SH-SY5Y (cell line): Measurements from ENCODE around the gene BZW2.

Experiments used
- GATA2 ChIP-seq: IDR thresholded peaks from 2 replicates; pipeline ENCODE4 v1.6.1; 2011; ENCODE audit warnings: mild to moderate bottlenecking, low read depth, low read length
- GATA3 ChIP-seq: IDR thresholded peaks from 2 replicates; pipeline ENCODE4 v1.6.1; 2011; ENCODE audit warnings: low read depth, mild to moderate bottlenecking, low read length, moderate library complexity

DNA sequence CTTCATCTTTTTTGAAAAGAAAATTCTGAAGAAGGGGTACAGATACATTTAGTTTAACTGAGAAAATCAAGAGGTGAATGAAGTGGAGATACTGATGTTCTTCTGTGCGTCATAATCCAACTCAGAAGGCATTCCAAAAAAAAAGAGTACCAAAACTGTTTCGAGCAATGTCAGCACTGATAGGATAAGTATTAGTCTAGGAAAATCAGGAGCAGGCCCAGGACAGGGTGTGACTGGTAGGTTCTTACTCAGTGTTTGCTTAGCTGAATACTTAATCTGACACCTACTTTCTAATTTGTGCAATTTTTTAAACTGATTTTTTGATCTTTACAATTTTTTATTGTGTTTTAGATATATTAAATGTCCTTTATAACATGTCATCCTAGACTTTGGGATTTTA lies 4.3 kb downstream of the BZW2 start:
- TF ChIP-seq GATA2 (no peak), GATA3 (no peak)
